IMR-90 (cell line): Measurements from ENCODE around the gene FYCO1. TPM values are rescaled to one million over a fixed set of nuclear protein-coding genes. Genes with fewer than 3 reads are reported as not detected.

Experiments
- ATAC-seq: fragments of 200-7000 bp; cut with Tn5 transposase; 2 replicates; pipeline ENCODE4 v1.9.1; 2020; ENCODE audit warnings: low read depth, mild to moderate bottlenecking, moderate library complexity
- BruUV-seq: library from RNA; stranded (reverse); fragments of 400-500 nt; replicated peaks from 2 replicates; lab custom pipeline; 2021; lab: Mats Ljungman, UMichigan
- CTCF ChIA-PET: fragments of 300-600 bp; formaldehyde crosslinking; extraction: SDS; loops from one replicate; lab custom pipeline; 2021; ENCODE audit warnings: antibody characterized with exemption; lab: Yijun Ruan, JAX
- POLR2A ChIA-PET: fragments of 300-600 bp; sonication (Branson Sonifier 250); formaldehyde crosslinking; loops from one replicate; lab custom pipeline; 2022; ENCODE audit warnings: antibody characterized with exemption; ENCODE audit not compliant: unreplicated experiment; lab: Charles Lee
- DNase-seq: peaks from one replicate; pipeline ENCODE4 v3.0.0; 2013
- H2AFZ ChIP-seq: replicated peaks from 2 replicates; pipeline ENCODE3; 2013; ENCODE audit warnings: low read length, mild to moderate bottlenecking; ENCODE audit not compliant: poor library complexity
- H2AK5ac ChIP-seq: 2 replicates; pipeline ENCODE4 v1.6.1; 2013; ENCODE audit warnings: low read depth, low read length, inconsistent platforms
- H2AK9ac ChIP-seq: replicated peaks from 2 replicates; pipeline ENCODE3; 2013; ENCODE audit warnings: mild to moderate bottlenecking, low read depth, low read length, moderate library complexity; ENCODE audit not compliant: poor library complexity
- H2BK120ac ChIP-seq: 2 replicates; pipeline ENCODE4 v1.6.1; 2013; ENCODE audit warnings: low read depth, low read length, inconsistent platforms
- H2BK15ac ChIP-seq: 3 replicates; pipeline ENCODE4 v1.6.1; 2013; ENCODE audit warnings: low read depth, low read length, inconsistent platforms
- H2BK20ac ChIP-seq: 2 replicates; pipeline ENCODE4 v1.6.1; 2013; ENCODE audit warnings: low read depth, mild to moderate bottlenecking, inconsistent platforms, low read length, moderate library complexity
- H2BK5ac ChIP-seq: 2 replicates; pipeline ENCODE4 v1.6.1; 2013; ENCODE audit warnings: mild to moderate bottlenecking, low read depth, low read length, inconsistent platforms; ENCODE audit not compliant: poor library complexity, severe bottlenecking
- H3K14ac ChIP-seq: replicated peaks from 2 replicates; pipeline ENCODE4 v1.6.1; 2013; ENCODE audit warnings: low read depth, low read length, inconsistent platforms
- H3K18ac ChIP-seq: 2 replicates; pipeline ENCODE4 v1.6.1; 2013; ENCODE audit warnings: low read depth, low read length, control low read depth
- H3K23ac ChIP-seq: 2 replicates; pipeline ENCODE4 v1.6.1; 2013; ENCODE audit warnings: low read depth, low read length, inconsistent platforms
- H3K27ac ChIP-seq: 2 replicates; pipeline ENCODE4 v1.5.1; 2013; ENCODE audit warnings: mild to moderate bottlenecking, control low read depth, low read length; ENCODE audit not compliant: insufficient read depth
- H3K27me3 ChIP-seq: 2 replicates; pipeline ENCODE4 v1.6.1; 2013; ENCODE audit warnings: low read length; ENCODE audit not compliant: control insufficient read depth, insufficient read depth
- H3K36me3 ChIP-seq: 2 replicates; pipeline ENCODE4 v1.6.1; 2013; ENCODE audit warnings: low read length, mixed read lengths; ENCODE audit not compliant: control insufficient read depth, insufficient read depth
- H3K4ac ChIP-seq: 2 replicates; pipeline ENCODE4 v1.6.1; 2013; ENCODE audit warnings: low read depth, low read length, inconsistent platforms
- H3K4me1 ChIP-seq: 2 replicates; pipeline ENCODE4 v1.6.1; 2013; ENCODE audit warnings: low read length, mixed read lengths; ENCODE audit not compliant: control insufficient read depth, insufficient read depth
- H3K4me2 ChIP-seq: 2 replicates; pipeline ENCODE4 v1.6.1; 2013; ENCODE audit warnings: low read depth, mild to moderate bottlenecking, control low read depth, low read length, moderate library complexity
- H3K4me3 ChIP-seq: 2 replicates; pipeline ENCODE4 v1.5.1; 2013; ENCODE audit warnings: low read depth, mild to moderate bottlenecking, control low read depth, low read length, moderate library complexity; ENCODE audit not compliant: insufficient read depth
- H3K56ac ChIP-seq: 2 replicates; pipeline ENCODE4 v1.6.1; 2013; ENCODE audit warnings: low read length, inconsistent platforms; ENCODE audit not compliant: insufficient read depth; ENCODE audit errors: extremely low read depth
- H3K79me1 ChIP-seq, 2 experiments: 2 replicates each; pipeline ENCODE4 v1.6.1; 2013; ENCODE audit warnings: low read length in 2 of 2, inconsistent platforms in 1 of 2, low read depth in 1 of 2
- H3K9ac ChIP-seq: 2 replicates; pipeline ENCODE4 v1.6.1; 2013; ENCODE audit warnings: low read depth, low read length, control low read depth
- H3K9me1 ChIP-seq: 2 replicates; pipeline ENCODE4 v1.6.1; 2013; ENCODE audit warnings: low read length, inconsistent platforms; ENCODE audit not compliant: insufficient read depth
- H3K9me3 ChIP-seq: 2 replicates; pipeline ENCODE4 v1.6.1; 2013; ENCODE audit warnings: low read length; ENCODE audit not compliant: control insufficient read depth, insufficient read depth
- H4K20me1 ChIP-seq: 2 replicates; pipeline ENCODE4 v1.6.1; 2013; ENCODE audit warnings: low read length, inconsistent platforms; ENCODE audit not compliant: insufficient read depth
- H4K5ac ChIP-seq: 2 replicates; pipeline ENCODE4 v1.6.1; 2013; ENCODE audit warnings: mild to moderate bottlenecking, low read depth, low read length, control low read depth
- H4K8ac ChIP-seq, 2 experiments: 2 replicates each; pipeline ENCODE4 v1.6.1; 2013; ENCODE audit warnings: low read depth in 2 of 2, low read length in 2 of 2, control low read depth in 1 of 2, inconsistent platforms in 1 of 2
- H4K91ac ChIP-seq: 2 replicates; pipeline ENCODE4 v1.6.1; 2013; ENCODE audit warnings: low read depth, low read length, inconsistent platforms; ENCODE audit not compliant: insufficient read depth
- BHLHE40 ChIP-seq: fragments of 150-350 bp; IDR thresholded peaks from 2 replicates; pipeline ENCODE4 v1.6.1; 2016; ENCODE audit warnings: mild to moderate bottlenecking, low read depth, low read length
- CEBPB ChIP-seq: IDR thresholded peaks from 2 replicates; pipeline ENCODE4 v1.6.1; 2012; ENCODE audit warnings: low read depth, low read length, improper control_type of control experiment
- CHD1 ChIP-seq: IDR thresholded peaks from 2 replicates; pipeline ENCODE4 v1.6.1; 2012; ENCODE audit warnings: low read depth, low read length, improper control_type of control experiment
- CTCF ChIP-seq: conservative IDR thresholded peaks from 2 replicates; pipeline ENCODE4 v1.5.1; 2012; ENCODE audit warnings: mild to moderate bottlenecking, low read depth, low read length, improper control_type of control experiment
- ELK1 ChIP-seq: fragments of 150-350 bp; IDR thresholded peaks from 2 replicates; pipeline ENCODE4 v1.6.1; 2016; ENCODE audit warnings: low read depth, mild to moderate bottlenecking, low read length, moderate library complexity, borderline replicate concordance
- FOS ChIP-seq: fragments of 150-350 bp; IDR thresholded peaks from 2 replicates; pipeline ENCODE4 v1.6.1; 2016; ENCODE audit warnings: low read depth, low read length
- MAFK ChIP-seq: IDR thresholded peaks from 2 replicates; pipeline ENCODE4 v1.6.1; 2012; ENCODE audit warnings: low read depth, low read length, improper control_type of control experiment
- MAZ ChIP-seq: IDR thresholded peaks from 2 replicates; pipeline ENCODE4 v1.6.1; 2012; ENCODE audit warnings: low read depth, mild to moderate bottlenecking, low read length, improper control_type of control experiment, moderate library complexity, borderline replicate concordance
- MXI1 ChIP-seq: IDR thresholded peaks from 2 replicates; pipeline ENCODE4 v1.6.1; 2012; ENCODE audit warnings: low read depth, mild to moderate bottlenecking, low read length, moderate library complexity, borderline replicate concordance
- NFE2L2 ChIP-seq: fragments of 150-350 bp; IDR thresholded peaks from 2 replicates; pipeline ENCODE4 v1.6.1; 2016; ENCODE audit warnings: low read depth, mild to moderate bottlenecking, low read length
- POLR2A ChIP-seq: IDR thresholded peaks from 2 replicates; pipeline ENCODE4 v1.6.1; 2012; ENCODE audit warnings: mild to moderate bottlenecking, low read depth, low read length
- RAD21 ChIP-seq: IDR thresholded peaks from 2 replicates; pipeline ENCODE4 v1.6.1; 2012; ENCODE audit warnings: low read length, improper control_type of control experiment
- RCOR1 ChIP-seq: IDR thresholded peaks from 2 replicates; pipeline ENCODE4 v1.6.1; 2012; ENCODE audit warnings: mild to moderate bottlenecking, low read length, improper control_type of control experiment; ENCODE audit not compliant: insufficient replicate concordance
- RFX5 ChIP-seq: IDR thresholded peaks from 2 replicates; pipeline ENCODE4 v1.8.0; 2012; ENCODE audit warnings: low read depth, mild to moderate bottlenecking, low read length, moderate library complexity
- SMC3 ChIP-seq: fragments of 150-350 bp; IDR thresholded peaks from 2 replicates; pipeline ENCODE4 v1.6.1; 2016; ENCODE audit warnings: low read depth, mild to moderate bottlenecking, antibody characterized with exemption, low read length, moderate library complexity
- USF2 ChIP-seq: fragments of 150-350 bp; IDR thresholded peaks from 2 replicates; pipeline ENCODE4 v1.6.1; 2017; ENCODE audit warnings: mild to moderate bottlenecking, antibody characterized with exemption, low read length, low read depth
- WGBS, 2 experiments: methylation state at CpG; one replicate each; pipeline versions ENCODE4 v1.1.5 to v1.1.7; 2013; ENCODE audit warnings: missing lambda C conversion rate in 2 of 2; ENCODE audit not compliant: insufficient read length in 1 of 2; ENCODE audit errors: extremely low coverage in 2 of 2; 5-methylcytosine and 5-hydroxymethylcytosine counted together
- dilution Hi-C: fragments of 300-500 bp; cut with HindIII; formaldehyde crosslinking; loops from one replicate; pipeline ENCODE4 v1.14.3; 2018; ENCODE audit warnings: low sequenced_read_pairs; ENCODE audit not compliant: unreplicated experiment
- in situ Hi-C: fragments of 300-500 bp; cut with MboI; formaldehyde crosslinking; loops from 3 replicates; pipeline ENCODE4 v1.14.3; 2019; ENCODE audit warnings: low sequenced_read_pairs, inconsistent platforms, mixed read lengths
- intact Hi-C: fragments of 100-400 bp; cut with micrococcal nuclease; formaldehyde crosslinking; loops from 2 replicates; pipeline ENCODE4 v1.10.0; 2022
- polyA plus RNA-seq, 3 experiments: library from polyadenylated mRNA; depleted of rRNA; stranded (reverse); fragments of >200 nt; gene quantifications; 2 replicates each; pipeline ENCODE4 v1.2.3, GENCODE V29; 2012; ENCODE audit warnings: low replicate concordance in 1 of 3
- total RNA-seq: library from RNA; depleted of rRNA; stranded (reverse); fragments of >200 nt; gene quantifications from 2 replicates; pipeline ENCODE4 v1.2.3, GENCODE V29; 2012

Gene FYCO1
- total and polyA plus RNA-seq, 2 of the 4 experiments (the other 2 are of a cell fraction): 13.7 to 20.1 TPM

DNA sequence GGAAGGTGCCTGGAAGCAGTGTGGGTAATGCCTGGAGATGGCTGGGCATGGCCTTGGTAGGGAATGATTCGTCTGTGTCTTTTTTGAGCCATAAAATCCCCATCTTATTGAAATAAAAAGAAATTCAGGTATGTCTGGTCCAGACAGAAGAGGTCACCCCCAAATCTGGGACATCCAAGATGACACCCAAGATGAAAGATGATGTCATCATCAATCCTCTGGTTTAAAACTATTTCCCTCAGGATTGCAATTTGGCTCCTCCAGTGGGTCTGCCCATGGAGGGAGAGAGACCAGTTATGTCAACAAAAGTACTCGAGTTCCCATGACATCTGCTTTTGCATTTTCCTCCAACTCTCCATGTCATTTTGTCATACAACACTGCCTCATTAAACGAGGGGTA is 126.0 kb downstream of the FYCO1 start:
- ATAC-seq: no peak
- Histone ChIP-seq H3K79me1 (no peaks in the 10 kb centered on the region), H2BK20ac (no peak overlapping the region), H2BK5ac (no peak overlapping the region), H4K20me1 (no peaks in the 10 kb centered on the region), H3K23ac (no peak overlapping the region), H2BK120ac (no peak overlapping the region), H3K18ac (no peak overlapping the region), H3K14ac (no peak overlapping the region), H4K91ac (no peak overlapping the region), H2BK15ac (no peak overlapping the region), H3K4me1 (no peaks in the 10 kb centered on the region), H3K4me2 (no peak overlapping the region), H3K27me3 (peaks cover 45% of the 10 kb centered on the region), H3K9me3 (no peaks in the 10 kb centered on the region), H4K8ac (no peak overlapping the region), H2AFZ (no peak overlapping the region), H3K9ac (no peak overlapping the region), H2AK5ac (no peak overlapping the region), H3K56ac (no peak overlapping the region), H3K9me1 (0 out of 2 replicates have a peak, but pooled peaks cover under 1% of the 10 kb centered on the region), H3K27ac (no peak overlapping the region), H3K36me3 (no peaks in the 10 kb centered on the region), H4K5ac (no peak overlapping the region), H3K4ac (no peak overlapping the region), H2AK9ac (no peak overlapping the region), H3K4me3 (no peak overlapping the region)
- no CpG with 5 or more reads among the region's 3 CpGs for WGBS, 2 experiments
- no peak for DNase-seq
- POLR2A ChIA-PET: no interaction called here
- no TSS peak for BruUV-seq
- dilution Hi-C loops (no loop called here), intact Hi-C loops (no loop called here), in situ Hi-C loops (no loop called here)
- CTCF ChIA-PET: no interaction called here
- no peak for TF ChIP-seq SMC3
- no peak for TF ChIP-seq CEBPB
- TF ChIP-seq FOS: no peak
- TF ChIP-seq USF2: no peak
- no peak for TF ChIP-seq RFX5
- TF ChIP-seq RAD21: no peak
- no peak for TF ChIP-seq MXI1
- TF ChIP-seq MAFK: no peak
- TF ChIP-seq CHD1: no peak
- TF ChIP-seq POLR2A: no peak
- no peak for TF ChIP-seq CTCF
- TF ChIP-seq MAZ: no peak
- TF ChIP-seq BHLHE40: no peak
- TF ChIP-seq NFE2L2: no peak
- no peak for TF ChIP-seq ELK1
- no peak for TF ChIP-seq RCOR1
